ENCODE results near the gene HSPB6.

DNA sequence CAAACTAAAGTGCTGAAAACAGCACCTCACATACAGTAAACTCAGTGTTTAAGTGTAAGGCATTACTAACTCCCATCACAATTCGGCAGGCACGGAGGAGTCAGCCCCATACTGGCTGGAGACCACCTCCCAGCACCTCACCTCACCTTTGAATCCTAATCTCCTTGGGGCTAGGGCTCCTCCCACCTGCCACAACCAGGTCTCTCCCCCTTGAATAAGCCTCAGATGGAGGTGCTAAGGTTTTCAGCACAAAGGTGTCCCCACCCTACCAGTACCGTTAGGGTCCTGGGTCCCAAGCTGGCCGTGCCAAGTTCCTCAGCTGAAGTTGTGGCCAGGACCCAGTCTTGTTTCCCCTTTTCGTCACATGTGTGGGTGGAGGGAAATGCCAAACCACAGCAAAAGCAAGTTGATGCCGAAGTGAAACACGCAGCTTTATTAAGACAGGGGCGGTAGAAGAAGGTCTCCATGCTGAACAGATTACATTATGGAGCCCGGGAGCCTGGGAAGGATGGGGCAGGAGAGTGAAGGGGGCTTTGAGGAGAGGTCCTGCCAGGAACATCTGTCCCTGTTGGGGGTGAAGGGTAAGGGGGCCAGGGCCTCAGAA, 14.6 kb downstream of the HSPB6 start, which contains the start of gene IGFLR1:
- TF ChIP-seq SPI1 (IDR thresholded peaks at IDR 0.05; ENCODE audit: borderline replicate concordance, low read depth) (peak; percentile 57; the same call in 1 of the 2 replicates), POLR2AphosphoS5 (IDR thresholded peaks at IDR 0.05; ENCODE audit: low read depth) (peak; percentile 43; the same call in 1 of the 2 replicates)

Measured in HL-60 (cell line).